ENCODE data around the gene TRIM74.
"Not testable (repeated sequence)": the region's sequence is repeated elsewhere in the genome, so short reads cannot be mapped to it uniquely, and the experiment has no call there.

Gene TRIM74

GRCh38 chr7:72960029-72960428 lies 9.2 kb downstream of the TRIM74 start:
- not testable (repeated sequence) for DNase-seq (ENCODE audit: low read depth, low spot score)

DNA sequence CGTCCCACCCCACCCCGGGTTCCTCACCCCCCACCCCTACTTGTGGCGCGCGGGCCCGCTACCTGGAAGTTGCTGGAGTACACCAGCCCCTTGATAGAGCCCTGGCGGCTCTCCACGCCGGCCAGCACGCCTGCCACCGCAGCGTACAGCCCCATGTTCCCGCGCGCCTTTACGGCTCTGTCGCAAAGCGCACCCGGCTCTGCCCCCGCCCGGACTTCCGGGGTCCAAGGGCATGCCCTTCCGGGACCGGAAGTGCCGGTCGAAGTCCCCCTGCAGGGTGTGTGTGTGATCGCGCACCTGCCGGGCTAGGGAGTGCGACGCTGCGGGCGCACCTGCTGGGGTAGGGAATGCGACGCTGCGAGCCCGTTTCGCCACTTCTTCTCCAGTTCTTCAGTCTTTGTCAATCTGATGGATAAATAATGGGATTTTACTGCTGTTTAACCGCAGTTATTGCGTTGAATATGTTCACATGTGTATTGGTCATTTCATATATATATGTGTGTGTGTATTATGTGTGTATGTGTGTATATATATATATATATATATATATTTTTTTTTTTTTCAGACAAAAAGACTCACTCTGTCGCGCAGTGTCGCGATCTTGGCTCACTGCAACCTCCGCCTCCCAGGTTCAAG lies 14.6 kb downstream of the TRIM74 start:
- not testable (repeated sequence) for DNase-seq (ENCODE audit: low read depth, low spot score)

- DNase-seq (ENCODE audit: low read depth, low spot score), result not testable (repeated sequence)
Measured at GRCh38 chr7:72953901-72954562, 15.2 kb downstream of the TRIM74 start.

DNA sequence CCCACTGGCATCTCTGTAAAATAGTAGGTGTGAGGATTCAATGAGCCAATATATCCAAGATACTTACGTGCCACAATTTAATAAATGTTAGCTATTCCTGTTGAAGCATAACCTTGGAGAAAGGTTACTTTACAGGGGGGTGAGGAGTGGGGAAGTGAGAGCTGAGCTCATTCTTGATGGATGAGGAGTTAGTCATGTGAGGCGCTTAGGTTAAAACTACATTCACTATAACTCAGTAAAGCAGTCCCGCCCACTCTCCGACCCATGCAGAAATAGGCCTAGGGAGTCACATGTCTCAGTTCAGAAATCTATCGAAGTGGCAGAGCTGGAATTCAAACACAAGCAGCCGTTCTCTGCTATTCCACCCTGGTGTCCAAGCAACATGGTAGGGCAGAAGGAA lies 18.8 kb downstream of the TRIM74 start:
- DNase-seq (ENCODE audit: low read depth, low spot score), result not testable (repeated sequence)

DNA sequence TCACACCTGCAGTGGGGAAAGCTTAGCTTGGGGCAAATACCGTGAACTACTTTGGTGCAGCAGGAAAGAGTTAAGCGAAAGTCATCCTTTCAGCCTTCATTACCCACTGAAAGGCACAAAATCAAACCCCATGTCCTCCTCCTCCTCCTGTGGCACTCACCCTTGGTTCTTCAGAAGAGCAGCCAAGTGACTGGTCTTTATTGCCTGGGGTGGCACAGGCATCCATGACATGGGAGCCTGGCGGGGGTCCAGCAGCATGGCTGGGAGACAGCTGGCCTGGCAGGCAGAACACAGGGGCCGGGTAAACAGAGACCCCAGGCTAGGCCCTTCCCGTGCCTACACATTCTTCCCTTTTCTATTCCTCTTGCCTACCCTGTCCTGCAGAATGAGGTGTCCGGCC lies 19.6 kb downstream of the TRIM74 start:
- DNase-seq (ENCODE audit: low read depth, low spot score), result not testable (repeated sequence)

DNA sequence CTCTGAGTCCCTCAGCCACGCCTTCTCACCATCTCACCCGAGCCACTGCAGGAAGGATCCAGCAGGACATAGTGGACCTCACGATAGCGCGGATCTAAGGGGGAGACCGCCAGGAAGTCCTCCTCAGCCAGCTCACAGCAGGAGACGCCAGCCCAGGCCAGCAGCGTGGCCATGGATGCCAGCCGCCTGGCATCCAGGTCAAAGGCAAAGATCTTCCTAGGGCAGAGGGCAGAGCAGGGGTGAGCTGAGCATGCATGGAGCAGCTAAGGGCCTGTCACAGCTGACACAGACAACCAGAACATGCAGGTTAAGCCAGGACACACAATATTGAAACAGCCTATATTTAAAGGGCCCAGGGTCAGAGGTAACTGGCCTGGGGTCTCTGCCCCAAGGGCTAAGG lies 20.0 kb downstream of the TRIM74 start:
- DNase-seq (ENCODE audit: low read depth, low spot score), result not testable (repeated sequence)

- DNase-seq (ENCODE audit: low read depth, low spot score), result not testable (repeated sequence)
Measured at GRCh38 chr7:72948714-72949113, 20.6 kb downstream of the TRIM74 start.

DNA sequence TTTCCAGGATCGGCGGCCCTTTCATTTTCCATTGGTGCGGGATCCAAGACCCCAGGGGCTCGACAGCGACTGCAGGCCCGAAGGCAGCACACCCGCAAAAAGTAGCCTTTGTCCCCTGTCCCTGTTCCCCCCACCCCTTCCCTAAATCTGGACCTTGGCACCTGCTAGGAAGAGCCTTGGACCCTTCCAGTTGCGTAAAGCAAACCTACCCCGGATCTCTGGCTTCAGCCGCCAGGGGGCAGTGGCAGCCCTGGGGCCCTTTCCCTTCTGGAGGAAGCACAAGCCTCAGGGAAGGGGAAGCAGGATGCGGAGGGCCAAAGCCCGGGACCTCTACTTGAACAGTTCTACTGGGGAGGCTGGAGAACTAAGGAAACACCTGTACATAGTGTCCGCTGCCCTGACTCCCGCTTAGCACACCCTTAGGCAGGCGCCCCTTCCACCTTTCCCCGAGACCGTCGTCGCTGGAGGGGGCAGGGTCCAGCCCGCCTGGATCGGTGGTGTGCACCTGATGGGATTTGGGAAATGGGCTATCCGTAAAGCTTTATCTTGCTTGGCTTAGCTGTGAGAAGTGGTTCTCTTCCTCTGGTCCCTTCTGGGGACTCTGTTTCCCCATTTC lies 23.0 kb downstream of the TRIM74 start:
- not testable (repeated sequence) for DNase-seq (ENCODE audit: low read depth, low spot score)

DNA sequence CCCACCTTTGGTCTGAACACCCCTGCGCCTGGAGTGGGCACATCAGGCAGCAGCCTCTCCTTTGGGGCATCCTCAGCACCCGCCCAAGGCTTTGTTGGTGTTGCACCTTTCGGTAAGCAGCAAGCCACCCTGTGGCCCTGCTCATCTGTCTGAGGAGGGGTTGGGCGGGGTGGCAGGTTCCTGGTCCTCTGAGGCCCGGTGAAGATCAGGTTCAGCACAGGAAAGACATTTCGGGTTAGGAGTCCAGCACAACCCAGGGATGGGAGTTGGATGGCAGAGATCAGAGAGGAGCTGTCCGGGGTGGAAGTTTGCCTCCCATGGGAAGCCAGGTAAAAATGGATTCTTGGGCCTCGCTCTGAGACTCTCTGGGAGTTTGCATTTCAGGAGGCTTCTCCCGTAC lies 23.7 kb downstream of the TRIM74 start:
- not testable (repeated sequence) for DNase-seq (ENCODE audit: low read depth, low spot score)

GRCh38 chr7:72944937-72945336 lies 24.3 kb downstream of the TRIM74 start:
- DNase-seq (ENCODE audit: low read depth, low spot score), result not testable (repeated sequence)

- not testable (repeated sequence) for DNase-seq (ENCODE audit: low read depth, low spot score)
Measured at GRCh38 chr7:72942956-72943355, 26.3 kb downstream of the TRIM74 start.

- DNase-seq (ENCODE audit: low read depth, low spot score), result not testable (repeated sequence)
Measured at GRCh38 chr7:72942022-72942705, 27.1 kb downstream of the TRIM74 start.

DNA sequence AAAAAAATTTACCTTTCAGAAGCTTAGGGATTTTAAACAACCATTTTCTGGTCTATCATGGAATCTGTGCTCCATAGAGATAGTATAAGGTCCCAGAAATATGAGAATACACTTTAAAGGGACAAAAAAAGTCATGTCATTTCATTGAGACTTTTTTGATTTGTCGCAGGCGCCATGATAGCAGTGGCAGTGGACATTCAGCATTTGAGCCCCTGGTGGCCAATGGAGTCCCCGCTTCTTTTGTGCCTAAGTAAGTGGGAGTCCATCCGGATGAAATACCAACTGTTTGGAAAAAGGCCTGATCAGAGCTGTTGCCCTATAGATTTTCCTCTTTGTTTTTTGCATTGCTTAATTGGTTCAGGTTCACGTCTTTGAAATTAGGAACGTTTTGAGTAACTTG lies 41.0 kb downstream of the TRIM74 start:
- not testable (repeated sequence) for DNase-seq (ENCODE audit: low read depth, low spot score)

DNA sequence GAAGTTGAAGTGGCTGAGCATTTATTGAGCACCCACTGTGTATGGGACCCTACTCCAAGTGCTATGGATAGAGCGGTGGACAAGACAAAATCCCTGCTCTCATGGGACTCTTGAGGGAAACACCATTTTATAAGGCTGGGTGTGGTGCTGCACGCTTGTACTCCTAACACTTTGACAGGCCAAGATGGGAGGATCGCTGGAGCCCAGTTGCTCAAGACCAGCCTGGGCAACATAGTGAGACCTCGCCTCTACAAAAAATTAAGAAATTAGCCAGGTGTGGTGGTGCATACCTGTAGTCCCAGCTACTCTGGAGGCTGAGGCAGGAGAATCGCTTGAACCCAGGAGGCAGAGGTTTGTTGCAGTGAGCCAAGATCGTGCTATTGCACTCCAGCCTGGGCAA lies 41.5 kb downstream of the TRIM74 start:
- not testable (repeated sequence) for DNase-seq (ENCODE audit: low read depth, low spot score)

DNA sequence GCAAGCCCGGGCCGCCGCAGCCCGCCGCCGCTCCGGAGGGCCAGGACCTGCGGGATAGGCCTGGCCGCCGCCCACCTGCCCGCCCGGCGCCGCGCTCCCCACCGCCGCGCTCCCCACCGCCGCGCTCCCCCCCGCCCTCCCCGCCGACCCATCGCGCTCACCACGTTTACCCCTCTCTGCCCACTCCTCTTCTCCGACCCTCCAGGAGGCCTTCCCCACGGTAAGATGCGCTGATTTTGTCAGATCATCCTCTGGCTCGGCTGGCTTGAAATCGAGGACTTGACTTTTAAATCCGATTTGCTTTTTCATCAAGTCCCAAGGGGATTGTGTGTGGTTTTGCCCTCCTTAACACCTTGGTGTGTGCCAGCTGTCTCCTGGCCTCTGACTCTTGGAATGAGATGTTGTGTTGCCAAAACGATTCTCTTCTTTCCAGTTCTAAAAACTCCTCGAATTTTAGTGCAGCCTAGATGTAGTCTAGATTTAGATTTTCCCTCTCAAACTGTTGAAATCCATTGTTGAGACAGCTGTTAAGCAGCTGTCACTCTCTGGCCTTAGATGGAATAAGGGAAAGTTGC lies 43.6 kb downstream of the TRIM74 start:
- no peak for DNase-seq (ENCODE audit: low read depth, low spot score)

GRCh38 chr7:72924733-72925545 lies 44.3 kb downstream of the TRIM74 start, which contains the start of gene POM121:
TSS of gene POM121 (plus strand) at chr7:72925095. CDS start at chr7:72925122, 27 bp downstream.
- DNase-seq (ENCODE audit: low read depth, low spot score), result no peak

- no peak for DNase-seq (ENCODE audit: low read depth, low spot score)
Measured at GRCh38 chr7:72924386-72924732, 44.9 kb downstream of the TRIM74 start.

DNA sequence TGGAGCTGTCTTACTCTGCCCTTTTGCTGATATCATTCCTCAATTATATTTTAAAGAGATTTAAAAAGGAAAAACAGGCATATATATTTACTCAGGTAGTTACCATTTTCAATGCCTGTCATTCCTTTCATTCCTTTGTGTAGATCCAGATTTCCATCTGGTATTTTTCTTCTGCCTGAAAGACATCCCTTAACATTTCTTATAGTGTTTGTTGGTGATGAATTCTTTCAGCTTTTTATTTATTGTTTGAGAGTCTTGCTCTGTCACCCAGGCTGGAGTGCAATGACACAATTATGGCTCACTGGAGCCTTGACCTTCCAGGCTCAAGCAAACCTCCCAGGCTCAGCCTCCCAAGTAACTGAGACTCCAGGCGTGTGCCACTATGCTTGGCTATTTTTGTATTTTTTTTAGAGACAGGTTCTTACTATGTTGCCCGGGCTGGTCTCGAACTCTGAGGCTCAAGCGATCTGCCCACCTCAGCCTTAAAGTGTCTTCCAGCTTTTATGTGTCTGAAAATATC lies 50.0 kb downstream of the TRIM74 start:
- no peak for DNase-seq (ENCODE audit: low read depth, low spot score)

GRCh38 chr7:72914756-72915525 lies 54.3 kb downstream of the TRIM74 start:
- not testable (repeated sequence) for DNase-seq (ENCODE audit: low read depth, low spot score)

- not testable (repeated sequence) for DNase-seq (ENCODE audit: low read depth, low spot score)
Measured at GRCh38 chr7:72913750-72914149, 55.5 kb downstream of the TRIM74 start.

All from iPS DF 19.7 (cell line).